Renal pelvis (tissue), 12 donors: ENCODE results near the gene CNOT6. TPM values are rescaled to one million over a fixed set of nuclear protein-coding genes. Genes with fewer than 3 reads are reported as not detected.
"Not testable (repeated sequence)": the region's sequence is repeated elsewhere in the genome, so short reads cannot be mapped to it uniquely, and the experiment has no call there.

ENCODE experiments used
- DNase-seq: peaks from one replicate; pipeline ENCODE4 v3.0.0-alpha.2; 2013
- long read RNA-seq, 16 experiments: transcript quantifications; one replicate each; lab custom pipeline, GENCODE V29; 2026
- polyA plus RNA-seq, 3 donors: library from polyadenylated mRNA; unstranded; fragments of 120-200 nt; gene quantifications; one replicate each; pipeline ENCODE4 v1.2.1, GENCODE V29; 2013; ENCODE audit not compliant: insufficient read length in 3 of 3

Gene CNOT6
- 10 to 100 TPM; 54.0 to 69.2 (median 57.5) TPM for polyA plus RNA-seq
- long read RNA-seq, donor 1, full-length matches to known transcripts: 1 of 1 reads
- long read RNA-seq, donor 1, partial matches to known transcripts: 0 of 1 reads
- long read RNA-seq, donor 1, other reads (novel, unspliced or antisense): 0 of 1 reads
- long read RNA-seq, donor 2: 0 reads
- long read RNA-seq, donor 3, full-length matches to known transcripts: 3 of 3 reads
- long read RNA-seq, donor 3, partial matches to known transcripts: 0 of 3 reads
- long read RNA-seq, donor 3, other reads (novel, unspliced or antisense): 0 of 3 reads
- long read RNA-seq, donor 4, full-length matches to known transcripts: 1 of 1 reads
- long read RNA-seq, donor 4, partial matches to known transcripts: 0 of 1 reads
- long read RNA-seq, donor 4, other reads (novel, unspliced or antisense): 0 of 1 reads
- long read RNA-seq, donor 5, full-length matches to known transcripts: 2 of 2 reads
- long read RNA-seq, donor 5, partial matches to known transcripts: 0 of 2 reads
- long read RNA-seq, donor 5, other reads (novel, unspliced or antisense): 0 of 2 reads
- long read RNA-seq, donor 6, full-length matches to known transcripts: 7 of 7 reads
- long read RNA-seq, donor 6, partial matches to known transcripts: 0 of 7 reads
- long read RNA-seq, donor 6, other reads (novel, unspliced or antisense): 0 of 7 reads
- long read RNA-seq, donor 7, full-length matches to known transcripts: 5 of 5 reads
- long read RNA-seq, donor 7, partial matches to known transcripts: 0 of 5 reads
- long read RNA-seq, donor 7, other reads (novel, unspliced or antisense): 0 of 5 reads
- long read RNA-seq, donor 8: 0 reads
- long read RNA-seq, donor 9, full-length matches to known transcripts: 4 of 4 reads
- long read RNA-seq, donor 9, partial matches to known transcripts: 0 of 4 reads
- long read RNA-seq, donor 9, other reads (novel, unspliced or antisense): 0 of 4 reads
- long read RNA-seq, donor 10, full-length matches to known transcripts: 2 of 7 reads
- long read RNA-seq, donor 10, partial matches to known transcripts: 5 of 7 reads
- long read RNA-seq, donor 10, other reads (novel, unspliced or antisense): 0 of 7 reads
- long read RNA-seq, donor 11, full-length matches to known transcripts: 2 of 2 reads
- long read RNA-seq, donor 11, partial matches to known transcripts: 0 of 2 reads
- long read RNA-seq, donor 11, other reads (novel, unspliced or antisense): 0 of 2 reads
- long read RNA-seq, donor 12, full-length matches to known transcripts: 9 of 9 reads
- long read RNA-seq, donor 12, partial matches to known transcripts: 0 of 9 reads
- long read RNA-seq, donor 12, other reads (novel, unspliced or antisense): 0 of 9 reads
- long read RNA-seq, donor 13, partial matches to known transcripts: 0 of 1 reads
- long read RNA-seq, donor 13, other reads (novel, unspliced or antisense): 0 of 1 reads
- long read RNA-seq, donor 14, full-length matches to known transcripts: 4 of 4 reads
- long read RNA-seq, donor 14, partial matches to known transcripts: 0 of 4 reads
- long read RNA-seq, donor 14, other reads (novel, unspliced or antisense): 0 of 4 reads
- long read RNA-seq, donor 15, full-length matches to known transcripts: 4 of 4 reads
- long read RNA-seq, donor 15, partial matches to known transcripts: 0 of 4 reads
- long read RNA-seq, donor 15, other reads (novel, unspliced or antisense): 0 of 4 reads
- long read RNA-seq, donor 16, full-length matches to known transcripts: 1 of 1 reads
- long read RNA-seq, donor 16, partial matches to known transcripts: 0 of 1 reads
- long read RNA-seq, donor 16, other reads (novel, unspliced or antisense): 0 of 1 reads

- peak; percentile 95 for DNase-seq
Measured at GRCh38 chr5:180494060-180494509, at the start of gene CNOT6. TSS of gene CNOT6 (plus strand) at chr5:180494379. CDS start at chr5:180529277, 34,898 bp downstream.

- DNase-seq: no peak
Measured at GRCh38 chr5:180454752-180455151, 39.4 kb upstream of the CNOT6 start.

- no peak for DNase-seq
Measured at GRCh38 chr5:180455872-180456271, 38.3 kb upstream of the CNOT6 start.

GRCh38 chr5:180456792-180457191, 37.4 kb upstream of the CNOT6 start:
- no peak for DNase-seq

GRCh38 chr5:180458852-180459673, 35.1 kb upstream of the CNOT6 start:
- DNase-seq: not testable (repeated sequence)

GRCh38 chr5:180459674-180460142, 34.5 kb upstream of the CNOT6 start:
- DNase-seq: not testable (repeated sequence)

- DNase-seq: no peak
Measured at GRCh38 chr5:180460834-180461233, 33.3 kb upstream of the CNOT6 start.

GRCh38 chr5:180461303-180461702, 32.9 kb upstream of the CNOT6 start:
- no peak for DNase-seq

- no peak for DNase-seq
Measured at GRCh38 chr5:180463216-180463900, 30.8 kb upstream of the CNOT6 start.

GRCh38 chr5:180463916-180464602, 30.1 kb upstream of the CNOT6 start:
- no peak for DNase-seq

GRCh38 chr5:180464603-180464970, 29.6 kb upstream of the CNOT6 start:
- no peak for DNase-seq

GRCh38 chr5:180465052-180465451, 29.1 kb upstream of the CNOT6 start:
- not testable (repeated sequence) for DNase-seq

- no peak for DNase-seq
Measured at GRCh38 chr5:180466316-180466715, 27.9 kb upstream of the CNOT6 start.

- DNase-seq: no peak
Measured at GRCh38 chr5:180467028-180467975, 26.9 kb upstream of the CNOT6 start.

GRCh38 chr5:180467989-180468731, 26.0 kb upstream of the CNOT6 start:
- DNase-seq: no peak
